GM13976 (cell line): ENCODE measurements around the gene THOC2.

ENCODE experiments used
- DNase-seq: peaks from one replicate; pipeline ENCODE4 v3.0.0; 2012; ENCODE audit warnings: low spot score
- CTCF ChIP-seq: IDR thresholded peaks from 2 replicates; pipeline ENCODE4 v1.5.1; 2012; ENCODE audit warnings: borderline replicate concordance, mild to moderate bottlenecking; ENCODE audit not compliant: insufficient read depth; ENCODE audit errors: extremely low read depth, missing control alignments, control extremely low read depth
- in situ Hi-C: fragments of 300-500 bp; cut with MboI; formaldehyde crosslinking; loops from one replicate; pipeline ENCODE4 v1.12.0; 2022; ENCODE audit warnings: low sequenced_read_pairs, mixed read lengths, inconsistent platforms; ENCODE audit not compliant: unreplicated experiment

THOC2 gene

GRCh38 chrX:123648028-123648810, 84.6 kb downstream of the THOC2 start:
- TF ChIP-seq CTCF, result no peak
- in situ Hi-C loops, result no loop called here
- no peak for DNase-seq

- TF ChIP-seq CTCF, result no peak
- DNase-seq, result no peak
- in situ Hi-C loops, result no loop called here
Measured at GRCh38 chrX:123647244-123647643, 85.6 kb downstream of the THOC2 start.

GRCh38 chrX:123629502-123629901, 103.3 kb downstream of the THOC2 start:
- in situ Hi-C loops, result no loop called here
- no peak for DNase-seq
- no peak for TF ChIP-seq CTCF

GRCh38 chrX:123626962-123627361, 105.9 kb downstream of the THOC2 start:
- DNase-seq, result no peak
- in situ Hi-C loops, result no loop called here
- no peak for TF ChIP-seq CTCF

- no peak for DNase-seq
- TF ChIP-seq CTCF, result no peak
- in situ Hi-C loops, result no loop called here
Measured at GRCh38 chrX:123625952-123626351, 106.9 kb downstream of the THOC2 start.

GRCh38 chrX:123625477-123625876, 107.4 kb downstream of the THOC2 start:
- no peak for DNase-seq
- in situ Hi-C loops, result no loop called here
- no peak for TF ChIP-seq CTCF
